ENCODE results near the gene MLPH.

DNA sequence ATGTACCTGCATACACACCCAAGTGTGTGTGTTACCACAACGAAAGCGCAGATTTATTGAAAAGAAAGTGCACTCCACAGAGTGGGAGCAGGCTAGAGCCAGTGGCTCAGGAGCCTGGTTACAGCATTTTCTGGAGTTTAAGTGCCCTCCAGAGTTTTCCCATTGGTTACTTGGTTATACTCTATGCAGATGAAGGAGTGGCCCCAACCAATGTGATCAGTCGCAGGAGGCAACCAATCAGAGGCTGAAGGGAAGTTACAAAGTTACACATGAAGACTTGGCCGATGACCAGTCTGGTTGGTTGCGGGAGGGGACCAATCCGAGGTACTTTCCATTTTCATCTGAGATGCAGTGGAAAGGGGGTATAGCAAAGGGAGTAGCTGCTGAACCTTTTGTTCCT, 65.9 kb downstream of the MLPH start:
- TF ChIP-seq, protein P1, sequence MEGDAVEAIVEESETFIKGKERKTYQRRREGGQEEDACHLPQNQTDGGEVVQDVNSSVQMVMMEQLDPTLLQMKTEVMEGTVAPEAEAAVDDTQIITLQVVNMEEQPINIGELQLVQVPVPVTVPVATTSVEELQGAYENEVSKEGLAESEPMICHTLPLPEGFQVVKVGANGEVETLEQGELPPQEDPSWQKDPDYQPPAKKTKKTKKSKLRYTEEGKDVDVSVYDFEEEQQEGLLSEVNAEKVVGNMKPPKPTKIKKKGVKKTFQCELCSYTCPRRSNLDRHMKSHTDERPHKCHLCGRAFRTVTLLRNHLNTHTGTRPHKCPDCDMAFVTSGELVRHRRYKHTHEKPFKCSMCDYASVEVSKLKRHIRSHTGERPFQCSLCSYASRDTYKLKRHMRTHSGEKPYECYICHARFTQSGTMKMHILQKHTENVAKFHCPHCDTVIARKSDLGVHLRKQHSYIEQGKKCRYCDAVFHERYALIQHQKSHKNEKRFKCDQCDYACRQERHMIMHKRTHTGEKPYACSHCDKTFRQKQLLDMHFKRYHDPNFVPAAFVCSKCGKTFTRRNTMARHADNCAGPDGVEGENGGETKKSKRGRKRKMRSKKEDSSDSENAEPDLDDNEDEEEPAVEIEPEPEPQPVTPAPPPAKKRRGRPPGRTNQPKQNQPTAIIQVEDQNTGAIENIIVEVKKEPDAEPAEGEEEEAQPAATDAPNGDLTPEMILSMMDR (conservative IDR thresholded peaks at IDR 0.05) = no peak
- no peak for TF ChIP-seq ZFX (IDR thresholded peaks at IDR 0.05)

Data from C4-2B (cell line).